UCSD-AML1 (cell line): ENCODE data around the gene TINAGL1.
"Not testable (repeated sequence)": the region's sequence is repeated elsewhere in the genome, so short reads cannot be mapped to it uniquely, and the experiment has no call there.

ENCODE experiments used
- DNase-seq: peaks from one replicate; lab custom pipeline; 2025; ENCODE audit not compliant: unreplicated experiment; lab: John Stamatoyannopoulos, UW

TINAGL1 gene

DNA sequence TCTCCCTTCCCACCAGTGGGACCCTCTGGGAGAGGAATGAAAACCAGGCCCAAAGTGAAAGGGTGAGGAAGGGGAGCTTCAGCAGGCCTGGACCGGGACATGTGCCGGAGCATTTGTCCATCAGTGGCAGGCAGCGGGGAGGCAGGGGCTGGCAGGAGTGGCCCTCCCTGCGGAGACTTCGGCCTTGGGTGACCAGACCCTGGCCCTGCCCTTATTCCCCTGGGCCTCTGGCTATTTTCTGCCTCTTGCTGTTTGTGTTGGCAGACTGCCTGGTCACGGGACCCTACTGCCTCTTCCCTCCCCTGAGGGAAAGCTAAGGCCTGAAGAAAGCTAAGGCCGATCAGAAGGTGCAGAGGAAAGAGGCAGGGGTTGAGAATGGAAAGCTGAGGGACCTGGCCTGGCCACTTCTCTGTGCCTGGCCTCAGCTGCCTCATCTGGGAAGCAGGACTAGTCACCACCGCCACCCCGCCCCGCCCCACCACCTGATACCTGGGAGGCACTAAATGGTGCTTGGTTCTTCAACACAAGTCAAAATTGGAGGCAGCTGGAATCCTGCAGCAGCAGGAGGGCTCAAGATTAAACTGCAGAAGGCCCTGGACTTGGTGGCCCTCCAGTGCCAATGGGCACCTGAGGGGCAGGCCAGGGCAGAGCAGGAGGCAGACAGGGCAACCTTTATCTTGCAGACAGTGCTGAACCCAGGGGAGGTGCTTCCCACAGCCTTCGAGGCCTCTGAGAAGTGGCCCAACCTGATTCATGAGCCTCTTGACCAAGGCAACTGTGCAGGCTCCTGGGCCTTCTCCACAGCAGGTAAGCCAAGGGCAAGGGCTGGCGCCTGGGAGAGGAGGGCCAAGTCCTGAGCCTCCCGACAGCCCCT, 7.9 kb downstream of the TINAGL1 start:
- no peak for DNase-seq

DNA sequence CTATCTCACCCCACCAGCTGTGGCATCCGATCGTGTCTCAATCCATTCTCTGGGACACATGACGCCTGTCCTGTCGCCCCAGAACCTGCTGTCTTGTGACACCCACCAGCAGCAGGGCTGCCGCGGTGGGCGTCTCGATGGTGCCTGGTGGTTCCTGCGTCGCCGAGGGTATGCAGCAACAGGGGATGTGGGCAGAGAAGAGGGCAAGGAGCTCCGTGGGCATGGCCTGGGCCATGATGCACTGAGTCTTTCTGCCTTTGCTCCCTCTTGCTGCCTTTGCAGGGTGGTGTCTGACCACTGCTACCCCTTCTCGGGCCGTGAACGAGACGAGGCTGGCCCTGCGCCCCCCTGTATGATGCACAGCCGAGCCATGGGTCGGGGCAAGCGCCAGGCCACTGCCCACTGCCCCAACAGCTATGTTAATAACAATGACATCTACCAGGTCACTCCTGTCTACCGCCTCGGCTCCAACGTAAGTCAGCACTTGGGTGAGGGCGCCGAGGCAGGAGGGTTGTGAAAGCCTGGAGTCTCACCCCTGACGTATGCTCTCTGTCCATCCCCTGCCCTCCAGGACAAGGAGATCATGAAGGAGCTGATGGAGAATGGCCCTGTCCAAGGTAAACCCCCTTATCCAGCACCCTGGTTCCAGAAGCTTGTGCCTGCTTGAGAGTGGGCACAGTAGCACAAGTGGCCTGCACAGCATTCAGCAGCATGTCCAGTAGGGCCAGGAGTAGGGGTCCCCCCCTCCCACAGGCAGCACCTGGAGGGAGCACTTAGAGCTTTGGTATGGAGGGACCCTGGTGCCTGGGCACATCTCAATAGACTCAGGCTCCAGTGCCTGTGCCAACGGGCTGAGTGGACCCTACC, 8.8 kb downstream of the TINAGL1 start:
- DNase-seq = no peak

- no peak for DNase-seq
These were observed 9.5 kb downstream of the TINAGL1 start for GRCh38 chr1:31585736-31586365.

DNA sequence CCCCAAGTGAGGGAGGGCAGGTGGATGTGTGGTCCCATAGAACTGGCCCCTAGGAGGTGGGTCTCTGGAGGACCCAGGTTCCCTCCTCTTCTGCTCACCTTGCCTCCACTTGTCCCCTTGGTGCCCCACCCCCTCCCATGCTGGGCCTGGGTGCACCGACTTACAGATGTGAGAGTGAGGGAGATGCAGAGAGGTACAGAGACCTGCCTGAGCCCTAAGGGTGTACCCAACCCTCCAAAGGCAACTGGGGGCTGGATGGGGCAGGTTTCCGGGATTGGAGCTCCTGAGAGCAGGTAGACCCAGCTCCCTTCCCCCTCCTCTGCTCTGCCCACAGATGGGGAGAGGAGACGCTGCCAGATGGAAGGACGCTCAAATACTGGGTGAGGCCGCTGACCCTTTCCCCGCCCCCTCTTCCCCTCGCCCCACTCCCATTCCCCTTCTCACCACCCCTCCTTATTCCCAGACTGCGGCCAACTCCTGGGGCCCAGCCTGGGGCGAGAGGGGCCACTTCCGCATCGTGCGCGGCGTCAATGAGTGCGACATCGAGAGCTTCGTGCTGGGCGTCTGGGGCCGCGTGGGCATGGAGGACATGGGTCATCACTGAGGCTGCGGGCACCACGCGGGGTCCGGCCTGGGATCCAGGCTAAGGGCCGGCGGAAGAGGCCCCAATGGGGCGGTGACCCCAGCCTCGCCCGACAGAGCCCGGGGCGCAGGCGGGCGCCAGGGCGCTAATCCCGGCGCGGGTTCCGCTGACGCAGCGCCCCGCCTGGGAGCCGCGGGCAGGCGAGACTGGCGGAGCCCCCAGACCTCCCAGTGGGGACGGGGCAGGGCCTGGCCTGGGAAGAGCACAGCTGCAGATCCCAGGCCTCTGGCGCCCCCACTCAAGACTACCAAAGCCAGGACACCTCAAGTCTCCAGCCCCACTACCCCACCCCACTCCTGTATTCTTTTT, 10.3 kb downstream of the TINAGL1 start:
- DNase-seq = no peak

DNA sequence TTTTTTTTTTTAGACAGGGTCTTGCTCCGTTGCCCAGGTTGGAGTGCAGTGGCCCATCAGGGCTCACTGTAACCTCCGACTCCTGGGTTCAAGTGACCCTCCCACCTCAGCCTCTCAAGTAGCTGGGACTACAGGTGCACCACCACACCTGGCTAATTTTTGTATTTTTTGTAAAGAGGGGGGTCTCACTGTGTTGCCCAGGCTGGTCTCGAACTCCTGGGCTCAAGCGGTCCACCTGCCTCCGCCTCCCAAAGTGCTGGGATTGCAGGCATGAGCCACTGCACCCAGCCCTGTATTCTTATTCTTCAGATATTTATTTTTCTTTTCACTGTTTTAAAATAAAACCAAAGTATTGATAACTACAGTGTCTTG, 11.0 kb downstream of the TINAGL1 start:
- not testable (repeated sequence) for DNase-seq

GRCh38 chr1:31587720-31588423, 11.6 kb downstream of the TINAGL1 start:
- DNase-seq = peak; percentile 46

GRCh38 chr1:31588751-31589515, 12.6 kb downstream of the TINAGL1 start:
- DNase-seq = no peak

GRCh38 chr1:31591425-31592093, 15.2 kb downstream of the TINAGL1 start:
- no peak for DNase-seq

GRCh38 chr1:31592132-31592531, 15.8 kb downstream of the TINAGL1 start:
- no peak for DNase-seq

DNA sequence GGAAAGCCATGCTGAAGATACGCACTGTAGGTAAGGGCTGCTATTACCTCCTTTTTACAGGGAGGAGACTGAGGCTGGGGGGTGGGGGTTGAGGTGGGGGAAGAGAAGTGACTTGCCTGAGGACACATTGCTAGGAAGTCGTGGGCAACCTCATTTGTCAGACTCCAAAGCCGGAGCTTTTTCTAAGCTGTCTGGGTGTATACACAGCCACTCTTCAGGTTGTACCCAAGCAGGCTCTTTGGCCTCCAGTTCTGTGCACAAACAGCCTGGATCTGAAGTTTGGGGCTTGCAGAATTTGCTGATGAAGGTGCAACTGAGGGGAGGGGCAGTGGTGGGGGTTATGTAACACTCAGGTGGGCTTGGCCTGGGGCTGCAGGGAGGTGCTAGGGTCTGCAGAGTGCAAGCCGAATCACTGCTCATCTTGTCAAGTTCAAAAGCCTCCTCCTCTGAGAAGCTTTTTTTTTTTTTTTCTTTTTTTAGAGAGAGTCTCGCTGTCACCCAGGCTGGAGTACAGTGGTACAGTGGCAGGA, 16.9 kb downstream of the TINAGL1 start:
- DNase-seq = no peak

- DNase-seq = peak; percentile 57
These were observed 17.7 kb downstream of the TINAGL1 start for GRCh38 chr1:31593770-31594632.

DNA sequence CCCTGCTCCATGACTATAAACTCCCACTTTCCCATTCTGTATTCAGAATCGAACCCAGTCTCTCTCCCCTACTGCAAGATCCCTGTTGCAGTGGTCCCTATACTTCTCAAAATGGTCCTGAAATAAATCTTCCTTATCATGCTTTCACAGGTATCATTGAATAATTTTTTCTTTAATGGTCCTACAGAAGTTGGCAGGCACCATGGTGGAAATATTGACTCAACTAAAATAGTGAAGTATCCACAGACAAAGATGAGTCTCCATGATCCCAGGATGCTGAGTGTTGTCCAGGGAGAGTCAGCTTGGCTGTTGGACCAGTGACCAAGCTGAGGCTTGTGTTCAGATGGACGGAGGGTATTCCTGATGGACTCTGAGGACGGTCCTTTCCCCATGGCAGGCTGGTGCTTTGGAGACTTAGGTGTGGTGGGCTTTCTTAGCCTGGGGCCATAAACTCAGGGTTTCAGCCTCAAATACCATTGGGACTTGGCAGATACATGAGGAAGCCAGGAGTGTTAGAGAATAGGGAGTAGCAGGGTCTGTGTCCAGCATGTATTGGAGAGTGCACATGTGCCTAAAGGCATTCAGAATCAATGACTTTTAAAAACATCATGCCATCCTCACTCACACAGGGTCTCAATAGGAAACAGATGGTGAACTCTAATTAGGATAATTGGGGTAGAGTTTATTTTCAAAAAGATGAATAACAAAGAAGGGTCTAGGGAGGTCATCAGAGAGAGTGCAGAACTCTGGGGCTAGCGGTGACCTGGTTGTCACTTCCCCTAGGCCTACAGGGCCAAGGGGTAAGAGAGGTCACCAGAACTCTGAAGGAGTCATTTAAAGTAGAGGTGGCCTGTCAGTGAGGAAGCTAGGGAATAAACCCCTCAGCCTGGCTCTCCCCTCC, 19.8 kb downstream of the TINAGL1 start:
- DNase-seq = no peak

- DNase-seq = no peak
These were observed 20.4 kb downstream of the TINAGL1 start for GRCh38 chr1:31596737-31597097.

DNA sequence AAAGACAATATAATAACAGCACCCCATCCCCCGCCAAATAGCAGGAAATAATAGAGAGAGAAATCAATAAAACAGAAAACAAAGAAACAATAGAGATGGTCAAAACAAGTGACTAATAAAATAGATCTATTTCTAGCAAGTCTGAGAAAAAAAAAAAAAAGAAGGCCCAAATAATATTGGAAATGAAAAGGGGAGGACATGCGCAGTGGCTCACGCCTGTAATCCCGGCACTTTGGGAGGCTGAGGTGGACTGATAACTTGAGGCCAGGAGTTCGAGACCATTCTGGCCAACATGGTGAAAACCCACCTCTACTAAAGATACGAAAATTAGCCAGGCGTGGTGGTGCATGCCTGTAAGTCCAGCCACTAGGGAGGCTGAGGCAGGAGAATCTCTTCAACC, 22.7 kb downstream of the TINAGL1 start:
- no peak for DNase-seq

DNA sequence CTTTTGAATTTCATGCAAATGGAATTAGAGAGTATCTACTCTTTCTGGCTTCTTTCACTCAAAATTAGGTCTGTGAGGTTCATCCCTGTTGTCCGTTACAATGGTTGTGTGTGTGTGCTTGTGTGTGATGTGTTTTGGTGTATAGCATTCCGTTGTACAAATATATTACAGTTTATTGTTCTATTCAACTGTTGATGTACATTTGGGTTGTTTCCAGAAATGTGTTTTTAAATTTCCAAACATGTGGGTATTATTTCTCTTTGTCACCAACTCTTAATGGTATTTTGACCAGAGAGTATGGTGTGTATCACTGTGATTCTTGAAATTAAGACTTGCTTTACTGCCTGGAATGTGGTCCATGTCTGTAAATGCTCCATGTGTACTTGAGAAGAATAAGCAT, 24.3 kb downstream of the TINAGL1 start:
- DNase-seq = no peak

- no peak for DNase-seq
These were observed 25.8 kb downstream of the TINAGL1 start for GRCh38 chr1:31602081-31602480.
